HG03095 (cell line): Measurements from ENCODE around the gene SCN5A.

Source experiments
- ATAC-seq: cut with Tn5 transposase; IDR thresholded peaks from one replicate; pipeline ENCODE4 v1.9.1; 2021; ENCODE audit warnings: moderate library complexity; ENCODE audit not compliant: unreplicated experiment

Gene SCN5A

GRCh38 chr3:38563070-38563885 lies 86.2 kb downstream of the SCN5A start:
- no peak for ATAC-seq

- no peak for ATAC-seq
These were observed 87.0 kb downstream of the SCN5A start for GRCh38 chr3:38562467-38562925.

GRCh38 chr3:38561746-38562466 lies 87.6 kb downstream of the SCN5A start:
- no peak for ATAC-seq

GRCh38 chr3:38560996-38561717 lies 88.3 kb downstream of the SCN5A start:
- ATAC-seq = no peak

- ATAC-seq = no peak
These were observed 89.2 kb downstream of the SCN5A start for GRCh38 chr3:38560284-38560683.

GRCh38 chr3:38558864-38559263 lies 90.6 kb downstream of the SCN5A start:
- no peak for ATAC-seq

- ATAC-seq = no peak
These were observed 92.7 kb downstream of the SCN5A start for GRCh38 chr3:38556640-38557358.

- ATAC-seq = no peak
These were observed 93.6 kb downstream of the SCN5A start for GRCh38 chr3:38555926-38556325.

GRCh38 chr3:38555149-38555840 lies 94.2 kb downstream of the SCN5A start:
- ATAC-seq = no peak

GRCh38 chr3:38554127-38554827 lies 95.2 kb downstream of the SCN5A start:
- ATAC-seq = no peak

- no peak for ATAC-seq
These were observed 96.4 kb downstream of the SCN5A start for GRCh38 chr3:38553071-38553470.

- ATAC-seq = no peak
These were observed 97.1 kb downstream of the SCN5A start for GRCh38 chr3:38552364-38552763.

- ATAC-seq = no peak
These were observed 98.3 kb downstream of the SCN5A start for GRCh38 chr3:38551026-38551832.

- no peak for ATAC-seq
These were observed 99.3 kb downstream of the SCN5A start for GRCh38 chr3:38549957-38550840.

- no peak for ATAC-seq
These were observed 100.0 kb downstream of the SCN5A start for GRCh38 chr3:38549486-38549885.

- no peak for ATAC-seq
These were observed 100.4 kb downstream of the SCN5A start for GRCh38 chr3:38549082-38549481.

- ATAC-seq = no peak
These were observed 101.1 kb downstream of the SCN5A start for GRCh38 chr3:38548154-38548931.
